Islet precursor cell (in vitro differentiated cells): ENCODE measurements around the gene HINT1.
A peak's percentile ranks its signal among the peaks of the same experiment; 100 is the strongest.
"Not testable (repeated sequence)": the region's sequence is repeated elsewhere in the genome, so short reads cannot be mapped to it uniquely, and the experiment has no call there.

ENCODE experiments used
- DNase-seq: peaks from one replicate; pipeline ENCODE4 v3.0.0-alpha.2; 2018

HINT1 gene

DNA sequence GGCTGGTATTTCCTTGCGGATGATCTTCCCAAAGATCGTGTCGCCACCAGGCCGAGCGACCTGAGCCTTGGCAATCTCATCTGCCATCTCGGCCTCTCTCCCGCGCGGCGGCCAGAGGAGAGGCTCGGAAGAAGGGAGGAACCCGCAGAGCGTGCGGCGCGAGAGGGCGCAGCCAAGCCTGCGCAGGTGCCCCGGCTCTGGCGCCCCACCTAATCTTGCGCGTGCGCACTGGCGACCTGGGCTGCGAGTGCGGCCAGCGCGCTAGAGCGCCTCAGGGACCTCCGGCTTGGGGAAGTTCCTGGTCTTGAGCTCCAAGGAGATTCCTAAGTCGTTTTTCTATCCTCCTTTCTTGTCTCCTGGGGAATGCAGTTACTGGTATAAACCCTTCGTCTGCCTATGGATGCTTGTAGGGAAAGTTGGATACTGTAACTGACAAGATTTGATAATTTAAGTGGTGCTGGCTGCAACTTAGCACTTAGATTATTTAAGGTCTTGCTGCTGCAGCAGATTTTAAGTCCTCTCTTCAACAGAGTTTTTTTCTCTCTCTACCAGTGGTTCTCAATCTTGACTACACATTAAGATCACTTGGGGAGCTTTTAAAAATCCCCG lies at the start of gene HINT1:
HINT1 (minus strand) TSS at position 138 of the 609 bp plus-strand sequence; CDS start at position 87, 51 bp downstream.
- DNase-seq = peak; percentile 97

DNA sequence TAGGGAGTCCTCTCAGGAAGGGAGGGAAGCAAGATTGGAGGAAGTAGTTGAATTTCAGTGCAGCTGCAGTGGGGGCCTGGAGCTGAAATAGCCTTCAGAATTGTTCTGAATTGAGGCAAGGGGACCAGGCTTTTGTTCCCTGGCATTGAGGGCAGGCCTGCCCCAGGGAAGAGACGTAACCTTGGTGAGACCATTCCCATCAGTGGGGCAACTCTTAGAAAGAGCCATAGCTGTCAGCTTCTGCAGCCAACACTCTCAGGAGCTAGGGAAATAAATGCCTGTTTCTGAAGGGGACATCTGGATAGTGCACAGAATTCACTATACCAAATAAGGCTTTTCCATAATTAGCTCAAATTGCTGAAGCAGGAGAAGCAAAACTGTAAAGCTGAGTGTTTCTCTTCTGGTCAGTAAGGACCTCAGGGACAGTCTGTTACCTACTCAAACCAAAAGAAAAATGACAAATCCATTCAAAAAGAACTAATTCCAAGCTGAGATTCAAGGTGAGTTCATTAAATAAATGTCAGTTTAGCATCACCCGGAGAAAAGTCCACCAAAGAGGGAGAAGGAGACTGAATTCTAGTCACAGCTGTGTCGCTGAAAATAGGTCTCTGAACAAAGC lies 49.7 kb upstream of the HINT1 start:
- no peak for DNase-seq

DNA sequence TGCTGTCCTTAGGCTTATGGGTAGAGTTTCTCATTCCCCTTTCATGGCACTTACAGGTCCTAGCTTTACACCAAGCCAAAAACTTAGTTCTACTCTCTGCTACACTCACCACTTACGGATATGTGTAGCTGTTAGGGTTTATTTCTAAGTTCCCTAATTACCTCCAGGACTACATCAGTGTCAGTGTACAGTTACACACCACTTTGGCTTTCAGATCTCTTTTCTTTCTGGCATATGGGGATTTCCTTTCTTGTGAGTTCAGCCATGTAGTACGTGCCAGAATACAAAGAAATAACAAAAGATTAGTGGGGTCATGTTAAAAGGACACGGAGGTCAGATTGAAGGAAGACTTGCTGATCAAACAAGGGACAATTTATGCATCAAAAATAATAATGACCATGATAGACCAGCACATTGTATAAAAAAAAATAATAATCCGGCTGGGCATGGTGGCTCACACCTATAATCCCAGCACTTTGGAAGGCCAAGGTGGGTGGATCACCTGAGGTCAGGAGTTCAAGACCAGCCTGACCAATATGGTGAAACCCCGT lies 47.5 kb upstream of the HINT1 start:
- no peak for DNase-seq

DNA sequence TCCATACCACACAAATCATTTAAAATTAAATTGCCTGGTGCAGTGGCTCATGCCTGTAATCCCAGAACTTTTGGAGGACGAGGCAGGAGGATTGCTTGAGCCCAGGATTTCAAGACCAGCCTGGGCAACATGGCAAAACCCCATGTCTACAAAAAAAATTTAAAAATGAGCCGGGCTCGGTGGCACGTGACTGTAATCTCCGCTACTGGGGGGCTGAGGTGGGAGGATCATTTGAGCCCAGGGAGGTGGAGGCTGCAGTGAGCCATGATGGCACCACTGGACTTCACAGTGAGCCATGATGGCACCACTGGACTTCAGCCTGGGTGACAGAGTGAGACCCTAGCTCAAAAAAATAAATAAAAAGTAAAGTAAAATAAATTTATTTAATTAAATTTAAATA lies 46.6 kb upstream of the HINT1 start:
- DNase-seq = no peak

DNA sequence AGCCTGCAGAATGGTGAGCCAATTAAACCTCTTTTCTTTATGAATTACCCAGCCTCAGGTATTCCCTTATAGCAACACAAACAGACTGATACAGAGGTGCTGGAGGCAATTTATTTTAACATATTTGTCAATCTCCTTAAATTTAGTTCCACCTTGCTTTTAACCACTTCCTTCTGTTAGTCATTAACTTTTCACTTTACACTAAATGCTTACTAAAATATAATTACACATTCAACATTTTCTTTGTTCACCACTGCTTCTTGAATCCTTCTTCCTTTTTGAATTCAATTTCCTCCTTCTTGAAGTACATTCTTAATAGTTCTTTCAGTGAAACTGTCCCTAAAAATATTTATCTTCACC lies 45.1 kb upstream of the HINT1 start:
- DNase-seq = no peak

DNA sequence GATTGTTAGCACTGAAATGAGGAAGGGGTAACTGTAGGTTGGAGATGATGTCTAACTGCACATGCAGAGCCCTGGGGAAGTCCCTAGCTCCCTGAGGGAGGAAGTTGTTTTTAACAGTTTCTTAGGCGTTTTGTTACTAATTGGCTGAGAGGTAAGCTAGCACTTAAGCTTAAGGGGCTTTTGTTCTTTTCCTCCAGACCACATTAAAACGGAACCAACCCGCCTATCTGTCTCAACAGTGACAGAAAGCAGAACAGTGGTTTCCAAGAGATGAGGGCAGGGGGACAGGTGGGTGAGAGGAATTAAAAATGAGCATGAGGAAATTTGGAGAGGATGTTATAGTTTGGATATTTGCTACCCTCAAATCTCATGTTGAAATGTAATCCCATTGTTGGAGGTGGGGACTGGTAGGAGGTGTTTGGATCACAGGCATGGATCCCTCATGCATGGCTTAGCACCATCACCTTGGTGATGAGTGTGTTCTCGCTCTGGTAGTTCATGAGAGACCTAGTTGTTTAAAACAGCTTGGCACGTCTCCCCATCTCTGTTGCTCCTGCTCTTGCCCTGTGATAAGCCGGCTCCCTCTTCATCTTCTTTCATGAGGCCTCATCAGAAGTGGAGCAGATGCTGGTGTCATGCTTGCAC lies 44.6 kb upstream of the HINT1 start:
- DNase-seq = no peak

DNA sequence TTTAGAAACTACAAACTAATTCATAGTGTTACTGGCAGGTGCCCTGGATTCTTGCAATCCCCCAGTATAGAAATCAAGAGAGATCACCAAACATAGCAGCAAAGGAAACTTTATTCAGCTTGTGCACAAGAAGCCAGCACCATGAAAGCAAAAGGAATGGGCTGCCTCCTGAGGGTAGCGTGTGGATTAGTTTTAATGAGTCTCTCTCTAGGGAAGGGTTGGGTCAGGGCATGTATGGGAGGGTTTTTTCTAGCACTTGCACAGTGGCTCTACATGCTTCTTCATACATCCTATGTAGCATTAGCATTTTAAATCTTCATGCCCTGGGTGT lies 44.1 kb upstream of the HINT1 start:
- DNase-seq = no peak

DNA sequence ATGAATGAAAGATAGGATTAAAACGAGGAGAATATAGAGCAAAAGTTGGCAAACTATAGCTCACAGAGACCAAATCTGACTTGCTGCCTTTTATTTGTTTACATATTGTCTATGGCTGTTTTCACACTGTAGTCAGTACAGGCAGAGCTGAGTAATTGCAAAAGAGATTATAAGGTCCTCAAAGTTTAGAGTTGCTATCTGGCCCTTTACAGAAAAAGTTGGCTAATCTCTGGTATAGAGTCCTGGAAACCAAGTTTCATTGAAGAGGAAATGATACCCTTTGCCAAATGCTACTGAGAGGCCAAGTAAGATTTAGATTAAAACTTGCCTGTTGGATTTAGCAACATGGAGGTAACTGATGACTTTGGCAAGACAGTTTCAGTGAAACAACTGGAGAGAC lies 41.7 kb upstream of the HINT1 start:
- no peak for DNase-seq

DNA sequence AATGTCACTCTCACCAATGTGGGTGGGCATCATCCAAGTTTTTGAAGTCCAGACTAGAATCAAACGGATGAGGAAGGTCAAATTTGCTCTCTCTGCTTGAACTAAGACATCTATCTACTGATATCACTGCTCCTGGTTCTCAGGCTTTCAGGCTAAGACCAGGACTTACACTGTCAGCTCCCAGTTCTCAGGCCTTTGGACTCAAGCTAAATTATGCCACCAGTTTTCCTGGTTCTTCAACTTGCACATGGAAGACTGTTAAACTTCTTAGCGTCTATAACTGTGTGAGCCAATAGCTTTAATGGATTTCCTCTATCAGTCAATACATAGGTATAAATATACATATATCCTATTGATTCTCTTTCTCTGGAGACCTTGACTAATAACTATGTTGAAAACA lies 41.0 kb upstream of the HINT1 start:
- DNase-seq = no peak

DNA sequence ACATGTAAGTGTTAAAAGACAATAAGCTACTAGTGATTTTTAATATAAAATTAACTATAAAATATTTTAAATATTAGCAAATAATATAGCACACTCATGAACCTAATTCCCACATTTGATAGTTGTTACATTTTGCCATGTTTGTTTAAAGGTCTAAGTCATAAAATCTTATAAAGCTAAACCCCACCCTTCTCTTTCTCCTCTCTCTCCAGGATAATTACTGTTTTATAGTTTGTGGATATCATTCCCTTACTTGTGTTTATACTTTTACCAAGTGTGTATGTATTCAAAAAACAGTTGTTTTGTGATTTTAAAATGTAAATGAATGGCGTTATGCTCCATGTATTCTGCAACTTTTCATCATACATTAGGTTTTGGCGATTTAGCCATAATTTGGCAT lies 39.9 kb upstream of the HINT1 start:
- no peak for DNase-seq

DNA sequence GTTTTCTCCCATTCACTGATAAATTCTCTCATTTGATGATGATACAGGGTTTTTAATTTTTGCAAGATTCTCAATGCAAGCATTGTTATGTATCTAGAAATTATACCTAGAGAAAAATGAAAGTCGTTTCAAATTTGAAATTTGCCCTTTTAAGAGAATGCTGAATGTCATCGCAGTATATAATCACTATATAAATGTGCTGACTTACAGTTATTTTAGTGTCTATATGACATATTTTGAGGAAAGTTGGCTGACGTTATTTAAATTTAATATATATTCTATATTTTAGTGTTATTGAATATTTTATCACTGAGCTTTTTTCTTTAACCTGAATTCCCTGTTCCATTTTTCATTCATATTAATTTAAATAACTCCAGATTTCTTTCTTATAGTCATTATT lies 35.5 kb upstream of the HINT1 start:
- DNase-seq = no peak

DNA sequence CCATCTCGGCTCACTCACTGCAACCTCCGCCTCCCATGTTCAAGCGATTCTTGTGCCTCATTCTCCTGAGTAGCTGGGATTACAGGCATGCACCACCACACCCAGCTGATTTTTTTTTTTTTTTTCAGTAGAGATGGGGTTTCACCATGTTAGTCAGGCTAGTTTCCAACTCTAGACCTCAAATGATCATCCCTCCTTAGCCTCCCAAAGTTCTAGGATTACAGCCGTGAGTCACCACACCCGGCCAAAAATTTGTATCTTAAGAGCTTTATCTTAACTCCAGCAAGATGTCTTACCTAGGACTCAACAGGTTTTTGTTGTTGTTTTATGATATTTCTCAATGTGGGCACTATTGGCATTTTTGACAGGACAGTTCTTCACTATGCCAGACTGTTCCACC lies 33.6 kb upstream of the HINT1 start:
- DNase-seq = no peak

DNA sequence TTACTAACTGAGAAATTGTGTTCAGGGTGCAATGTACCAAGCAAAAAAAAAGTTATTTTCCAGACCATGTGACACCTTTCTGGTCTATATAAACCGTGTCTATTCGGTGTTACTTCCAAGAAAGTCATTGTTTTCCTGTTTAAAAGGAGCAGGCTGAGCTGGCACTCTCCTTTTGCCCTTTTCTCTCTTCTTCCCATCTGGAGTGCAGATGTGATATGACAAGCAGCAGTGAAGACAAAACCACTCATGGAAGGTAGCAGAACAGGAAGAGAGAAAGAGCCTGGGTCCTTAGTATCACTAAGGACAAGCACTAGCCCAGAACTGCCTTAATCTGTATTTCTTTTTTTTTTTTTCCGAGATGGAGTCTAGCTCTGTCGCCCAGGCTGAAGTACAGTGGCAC lies 31.3 kb upstream of the HINT1 start:
- DNase-seq = no peak

DNA sequence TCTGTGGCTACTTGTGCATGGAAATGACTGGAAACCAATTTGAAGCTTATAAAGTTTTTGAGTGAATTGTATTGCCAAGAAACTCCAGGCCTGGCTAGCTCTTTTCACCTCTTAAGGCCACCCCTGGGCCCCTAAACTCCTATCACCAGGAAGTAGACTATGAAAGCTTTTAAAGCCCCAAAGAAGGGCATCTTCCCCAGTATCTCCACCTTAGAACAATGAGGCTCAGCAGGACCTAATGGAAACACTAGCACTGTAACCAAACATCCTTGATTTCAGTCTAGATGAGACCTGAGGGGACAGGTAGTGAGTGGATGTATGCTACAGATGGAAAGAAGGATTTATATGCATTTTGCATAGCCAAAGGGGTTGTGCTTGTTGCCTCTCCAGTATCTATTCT lies 30.6 kb upstream of the HINT1 start:
- DNase-seq = no peak

DNA sequence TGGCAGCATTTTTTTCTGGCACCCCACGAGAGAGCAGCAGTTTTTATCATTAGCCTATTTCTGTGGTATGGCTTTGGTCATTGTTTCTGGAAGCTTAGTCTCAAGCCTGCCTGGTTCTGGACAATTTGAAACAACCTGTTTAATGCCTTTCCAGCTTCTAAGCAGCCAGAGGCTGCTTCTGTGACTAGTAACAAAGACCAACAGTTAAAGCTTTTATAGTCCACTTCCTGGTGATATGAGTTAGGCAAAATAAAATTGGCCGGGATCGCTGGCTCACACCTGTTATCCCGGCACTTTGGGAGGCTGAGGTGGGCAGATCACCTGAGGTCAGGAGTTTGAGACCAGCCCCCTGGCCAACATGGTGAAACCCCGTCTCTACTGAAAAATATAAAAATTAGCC lies 29.7 kb upstream of the HINT1 start:
- no peak for DNase-seq

DNA sequence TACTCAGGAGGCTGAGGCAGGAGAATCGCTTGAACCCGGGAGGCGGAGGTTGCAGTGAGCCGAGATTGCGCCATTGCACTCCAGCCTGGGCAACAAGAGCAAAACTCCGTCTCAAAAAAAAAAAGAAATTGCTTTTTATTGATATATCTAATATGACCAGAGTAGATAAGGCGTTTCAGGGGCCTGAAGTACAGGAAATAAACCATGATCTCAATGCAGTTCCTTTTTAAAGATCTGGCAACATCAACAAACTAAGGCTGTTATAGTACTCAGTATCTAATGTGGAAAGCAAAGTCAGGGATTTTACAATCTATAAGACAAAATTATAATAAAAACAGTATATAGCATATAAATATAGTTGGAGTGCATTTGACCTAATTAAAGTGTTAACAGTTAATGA lies 28.8 kb upstream of the HINT1 start:
- DNase-seq = not testable (repeated sequence)

DNA sequence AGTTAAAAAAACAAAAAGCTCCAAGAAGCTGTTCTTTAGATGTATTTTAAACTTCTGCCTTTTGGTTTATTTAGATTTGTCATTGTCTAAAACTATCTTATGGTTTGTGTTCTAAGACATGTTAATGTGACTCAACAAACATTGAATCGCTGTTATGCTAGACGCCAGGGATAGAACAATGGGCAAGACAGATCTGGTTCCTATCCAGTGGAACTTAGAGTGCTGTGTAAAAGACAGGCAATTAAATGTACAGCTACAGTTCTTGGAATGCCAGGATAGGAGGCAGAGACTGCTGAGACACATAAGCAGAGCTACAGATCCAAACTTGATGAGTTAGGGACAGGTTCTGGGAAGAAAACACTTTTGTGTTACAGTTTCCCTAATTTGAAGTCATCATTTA lies 28.1 kb upstream of the HINT1 start:
- DNase-seq = peak; percentile 71

DNA sequence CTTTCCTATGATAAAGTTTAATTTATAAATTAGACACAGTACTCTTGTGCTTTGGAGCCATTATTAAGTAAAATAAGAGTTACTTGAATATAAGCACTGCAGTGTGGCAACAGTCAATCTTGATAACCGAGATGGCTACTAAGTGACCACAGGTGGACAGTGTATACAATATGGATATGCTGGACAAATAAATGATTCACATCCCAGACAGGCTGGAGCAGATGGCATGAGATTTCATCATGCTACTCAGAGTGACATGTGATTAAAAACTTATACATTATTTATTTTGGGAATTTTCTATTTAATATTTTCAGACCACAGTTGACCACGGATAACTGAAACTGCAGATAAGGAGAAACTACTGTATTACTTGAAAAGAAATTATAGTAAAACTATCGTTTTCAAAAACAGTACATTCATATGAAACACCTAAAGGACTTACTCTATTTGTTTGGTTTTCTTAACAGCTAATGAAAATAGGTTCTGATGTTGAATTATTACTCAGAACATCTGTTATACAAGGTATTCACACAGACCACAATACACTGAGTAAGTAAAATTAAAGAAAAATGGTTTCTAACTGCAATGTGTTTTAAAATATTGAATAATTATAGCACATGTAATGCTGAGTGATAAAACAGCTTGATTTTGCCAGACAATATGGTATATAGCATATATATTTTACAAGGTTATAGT lies 21.7 kb upstream of the HINT1 start:
- no peak for DNase-seq

DNA sequence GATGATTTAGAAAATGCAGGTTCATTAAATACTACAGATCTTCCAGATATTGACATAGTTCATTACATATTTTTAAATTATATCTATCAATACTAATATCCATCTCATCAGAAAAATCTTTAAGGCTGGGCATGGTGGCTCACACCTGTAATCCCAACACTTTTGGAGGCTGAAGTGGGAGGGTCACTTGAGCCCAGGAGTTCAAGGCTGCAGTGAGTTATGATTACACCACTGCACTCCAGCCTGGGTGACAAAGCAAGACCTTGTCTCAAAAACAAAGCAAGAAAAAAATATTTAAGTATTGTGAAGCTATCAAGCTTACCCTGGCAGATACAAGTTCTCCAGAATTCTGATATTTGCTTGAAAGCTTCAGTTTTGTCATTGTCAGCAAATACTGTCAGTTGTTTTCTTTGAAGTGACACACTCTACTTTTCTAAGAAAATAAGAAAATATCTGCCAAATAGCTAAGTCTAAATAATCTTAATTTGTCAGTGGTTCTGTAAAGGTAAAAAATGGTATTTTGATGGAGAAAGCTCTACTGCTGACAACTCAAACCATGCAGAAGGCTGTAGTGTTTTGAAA lies 20.6 kb upstream of the HINT1 start:
- no peak for DNase-seq

DNA sequence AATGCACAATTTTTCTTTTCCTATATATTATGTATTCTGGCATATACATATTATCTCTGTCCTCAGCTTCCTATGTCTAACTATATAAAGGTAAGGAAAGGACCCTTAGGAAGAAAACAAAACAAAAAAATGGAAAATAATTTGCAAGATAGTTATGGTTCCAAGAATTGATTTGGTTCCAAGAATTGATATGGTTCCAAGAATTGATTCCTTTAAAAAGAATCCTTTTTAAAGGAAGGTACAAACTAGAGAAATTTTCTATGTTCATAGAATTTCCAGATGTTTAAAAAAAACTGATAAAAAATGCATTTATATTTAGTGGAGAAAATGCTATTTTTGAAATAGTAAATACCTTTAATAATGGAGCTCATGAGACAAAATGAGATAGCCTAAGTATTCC lies 17.8 kb upstream of the HINT1 start:
- DNase-seq = no peak

DNA sequence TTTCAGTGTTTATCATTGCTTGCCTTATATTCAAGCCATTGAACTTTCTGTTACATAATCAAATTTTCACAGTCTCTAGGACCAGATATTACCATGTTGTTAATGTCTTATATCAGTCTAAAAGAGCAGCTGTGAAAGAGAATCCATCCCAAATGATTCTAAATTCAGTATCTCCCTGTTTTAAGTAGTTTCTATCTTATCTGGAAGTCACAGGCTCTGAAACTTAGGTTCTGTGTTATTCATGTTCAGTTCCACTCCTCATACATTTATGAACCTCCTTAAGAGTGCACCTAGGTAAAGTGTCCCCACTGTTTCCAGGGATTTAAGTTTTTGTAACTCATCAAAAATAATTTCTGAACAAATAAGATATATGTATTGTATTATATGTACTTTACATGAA lies 15.4 kb upstream of the HINT1 start:
- no peak for DNase-seq

DNA sequence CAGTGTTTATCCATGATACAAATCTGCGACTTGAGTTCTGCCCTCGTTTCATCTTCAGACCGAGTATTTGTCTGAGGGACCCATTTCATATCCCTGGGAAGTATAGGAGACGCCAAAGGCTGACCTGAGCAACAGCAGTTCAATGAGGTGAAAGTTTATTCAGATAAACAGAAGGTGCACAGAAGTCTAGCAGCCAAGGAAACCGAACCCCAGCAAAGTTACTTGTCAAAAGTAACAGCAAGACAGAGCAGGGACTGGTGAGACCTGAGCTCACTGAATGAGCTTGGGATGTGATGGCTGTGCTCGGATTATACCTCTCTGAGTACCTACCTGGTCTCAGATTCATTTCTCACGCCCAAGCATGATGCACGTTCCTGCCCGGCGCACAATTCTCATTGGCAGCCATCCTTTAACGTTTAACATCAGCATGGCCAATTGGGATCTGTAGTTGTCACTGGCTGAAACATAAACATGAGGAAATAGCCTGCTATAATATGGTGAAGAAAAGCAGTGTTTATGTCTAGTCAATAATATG lies 6.3 kb upstream of the HINT1 start:
- no peak for DNase-seq

DNA sequence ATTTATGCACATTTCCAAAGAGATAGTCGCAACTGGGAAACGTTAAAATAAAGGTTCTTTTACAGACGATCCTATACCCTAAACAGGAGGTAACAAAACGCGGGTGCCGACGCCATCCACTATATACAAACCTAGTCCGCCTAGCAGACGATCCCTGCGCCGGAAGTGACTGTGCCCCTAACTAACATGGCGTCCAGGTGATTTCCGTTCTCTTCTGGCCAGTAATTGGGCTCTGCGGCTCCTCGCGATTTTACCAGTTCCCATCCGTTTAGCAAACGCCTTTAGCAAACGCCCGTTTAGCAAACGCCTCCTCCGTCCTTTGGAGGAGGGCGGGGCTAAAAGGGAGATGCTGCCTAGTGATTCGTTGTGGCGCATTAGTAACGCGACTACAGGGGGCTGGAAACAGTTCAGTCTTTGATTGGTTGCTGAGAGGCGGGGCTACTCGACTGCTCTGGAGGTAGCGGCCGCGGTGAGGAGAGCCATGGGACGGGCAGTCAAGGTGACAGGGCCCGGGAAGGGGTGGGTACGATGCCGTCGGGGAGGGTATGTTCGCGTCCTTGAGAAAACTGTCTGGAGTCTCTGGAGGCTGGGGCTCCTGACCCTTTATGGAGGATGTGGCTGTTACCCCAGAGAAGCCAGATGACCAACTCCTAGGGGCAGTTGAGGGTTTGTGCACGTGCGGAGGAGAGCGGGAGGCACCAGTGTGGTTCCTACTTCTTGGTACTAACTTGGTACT lies 5.7 kb upstream of the HINT1 start, which contains the start of gene LYRM7:
LYRM7 (plus strand) TSS at position 405 of the 736 bp plus-strand sequence; CDS start at position 482, 77 bp downstream.
- peak; percentile 100 for DNase-seq
